Common myeloid progenitor, CD34-positive (primary cell): ENCODE measurements around the gene PRDX3.
"Not testable (repeated sequence)": the region's sequence is repeated elsewhere in the genome, so short reads cannot be mapped to it uniquely, and the experiment has no call there.

Source experiments
- CTCF ChIA-PET: fragments of 350-600 bp; sonication (Branson Sonifier 250); formaldehyde crosslinking; loops from one replicate; lab custom pipeline; 2021; ENCODE audit warnings: antibody characterized with exemption; lab: Charles Lee
- POLR2A ChIA-PET: fragments of 350-600 bp; sonication (Branson Sonifier 250); formaldehyde crosslinking; loops from one replicate; lab custom pipeline; 2021; ENCODE audit warnings: antibody characterized with exemption; lab: Charles Lee
- DNase-seq, 3 donors: peaks; one replicate each; pipeline versions ENCODE4 v3.0.0 to v3.0.0-alpha.2; 2013
- H3K27ac ChIP-seq, 2 experiments: 1 replicate in 1 of 2; 2 replicates in 1 of 2; pipeline ENCODE4 v1.7.0; 2013; ENCODE audit warnings: inconsistent platforms in 2 of 2, low read length in 2 of 2, mild to moderate bottlenecking in 2 of 2, low read depth in 1 of 2, moderate library complexity in 1 of 2; ENCODE audit not compliant: severe bottlenecking in 2 of 2, insufficient read depth in 1 of 2, poor library complexity in 1 of 2
- H3K27me3 ChIP-seq, 5 experiments: replicated peaks in 2 of 5; 1 replicate in 3 of 5; 2 replicates in 2 of 5; pipeline versions ENCODE4 v1.6.1 to v1.7.0; 2013; ENCODE audit warnings: low read length in 4 of 5, mild to moderate bottlenecking in 2 of 5, moderate library complexity in 2 of 5, inconsistent platforms in 1 of 5; ENCODE audit not compliant: insufficient read depth in 5 of 5, control insufficient read depth in 4 of 5
- H3K36me3 ChIP-seq, 4 experiments: 1 replicate in 2 of 4; 2 replicates in 2 of 4; pipeline versions ENCODE4 v1.6.1 to v1.7.0; 2013; ENCODE audit warnings: low read length in 3 of 4, control low read depth in 1 of 4, mild to moderate bottlenecking in 1 of 4; ENCODE audit not compliant: control insufficient read depth in 4 of 4, insufficient read depth in 4 of 4
- H3K4me1 ChIP-seq, 4 experiments: 1 replicate in 3 of 4; 2 replicates in 1 of 4; pipeline versions ENCODE4 v1.6.1 to v1.7.1; 2013; ENCODE audit warnings: low read length in 3 of 4, mild to moderate bottlenecking in 3 of 4, control low read depth in 1 of 4, inconsistent platforms in 1 of 4, moderate library complexity in 1 of 4; ENCODE audit not compliant: control insufficient read depth in 4 of 4, insufficient read depth in 4 of 4; ENCODE audit errors: control extremely low read depth in 1 of 4
- H3K4me3 ChIP-seq, 7 experiments: 1 replicate in 4 of 7; 2 replicates in 3 of 7; pipeline versions ENCODE4 v1.5.1 to v1.7.0; 2013; ENCODE audit warnings: mild to moderate bottlenecking in 7 of 7, low read length in 6 of 7, moderate library complexity in 6 of 7, inconsistent platforms in 2 of 7, low read depth in 2 of 7, control low read depth in 1 of 7; ENCODE audit not compliant: insufficient read depth in 4 of 7, control insufficient read depth in 1 of 7; ENCODE audit errors: extremely low read depth in 1 of 7
- H3K9me3 ChIP-seq, 5 experiments: 1 replicate in 4 of 5; 2 replicates in 1 of 5; pipeline versions ENCODE4 v1.6.1 to v1.7.1; 2013; ENCODE audit warnings: low read length in 4 of 5, mild to moderate bottlenecking in 2 of 5, inconsistent platforms in 1 of 5, low read depth in 1 of 5, moderate library complexity in 1 of 5; ENCODE audit not compliant: control insufficient read depth in 4 of 5, insufficient read depth in 2 of 5; ENCODE audit errors: control extremely low read depth in 1 of 5
- WGBS: methylation state at CpG from one replicate; pipeline ENCODE4 v1.1.5; 2013; ENCODE audit not compliant: insufficient coverage; 5-methylcytosine and 5-hydroxymethylcytosine counted together

Gene PRDX3

GRCh38 chr10:119140603-119141245, 37.9 kb downstream of the PRDX3 start:
- Histone ChIP-seq H3K27ac (no peak overlapping the region), H3K27me3 (no peaks in the 10 kb centered on the region), H3K4me3 (no peak overlapping the region), H3K9me3 (no peaks in the 10 kb centered on the region), H3K36me3 (peaks cover 2 to 30% (median 23%) of the 10 kb centered on the region in 4 experiments), H3K4me1 (peaks cover 3 to 22% (median 18%) of the 10 kb centered on the region in 4 experiments)
- no peak for DNase-seq
- 97% methylated on average over 18 of the region's 21 CpGs for WGBS
- ChIA-PET POLR2A (no interaction called here), CTCF (interaction anchor here (1.3 to 2.7 kb wide), 3 partner anchors 49 to 278 kb away, joined by 4 to 27 read pairs (median 16); no protein-coding TSS in a partner anchor)

GRCh38 chr10:119139464-119140067, 39.0 kb downstream of the PRDX3 start:
- peak; percentile 55 to 78 (median 70) for DNase-seq
- Histone ChIP-seq H3K27me3 (no peaks in the 10 kb centered on the region), H3K4me1 (peaks cover 9 to 31% (median 28%) of the 10 kb centered on the region in 4 experiments), H3K4me3 (no peak overlapping the region), H3K36me3 (peaks cover 2 to 30% (median 19%) of the 10 kb centered on the region in 4 experiments), H3K9me3 (no peaks in the 10 kb centered on the region), H3K27ac (no peak overlapping the region)
- POLR2A ChIA-PET = no interaction called here
- WGBS = 90% methylated on average over 13 of the region's 13 CpGs
- CTCF ChIA-PET = interaction anchor here (0.6 to 2.7 kb wide), 17 partner anchors 11 to 304 kb away, joined by 3 to 27 read pairs (median 4); no protein-coding TSS in a partner anchor

- WGBS = 94% methylated on average over 16 of the region's 16 CpGs
- CTCF ChIA-PET = interaction anchor here (0.8 to 2.7 kb wide), 14 partner anchors 10 to 307 kb away, joined by 3 to 27 read pairs (median 4); no protein-coding TSS in a partner anchor
- POLR2A ChIA-PET = interaction anchor here (0.5 to 0.7 kb wide), 2 partner anchors 20 to 71 kb away, joined by 3 read pairs; no protein-coding TSS in a partner anchor
- peak overlapping the region in 1 of 2 experiments; percentile 25 for H3K27ac ChIP-seq
- no peak overlapping the region for H3K4me3 ChIP-seq
- peaks cover 11 to 40% (median 33%) of the 10 kb centered on the region in 4 experiments for H3K4me1 ChIP-seq
- peaks cover 2 to 35% (median 20%) of the 10 kb centered on the region in 4 experiments for H3K36me3 ChIP-seq
- no peak for DNase-seq
- H3K27me3 ChIP-seq = no peaks in the 10 kb centered on the region
- H3K9me3 ChIP-seq = no peaks in the 10 kb centered on the region
These were observed 40.0 kb downstream of the PRDX3 start for GRCh38 chr10:119138346-119139306.

- H3K27ac ChIP-seq, H3K9me3 ChIP-seq, H3K27me3 ChIP-seq, H3K4me3 ChIP-seq, DNase-seq: not testable (repeated sequence)
- ChIA-PET CTCF (interaction anchor here (0.8 to 2.7 kb wide), 3 partner anchors 61 to 308 kb away, joined by 4 to 27 read pairs (median 16); no protein-coding TSS in a partner anchor), POLR2A (interaction anchor here (0.5 to 0.7 kb wide), 2 partner anchors 21 to 72 kb away, joined by 3 read pairs; no protein-coding TSS in a partner anchor)
- 93% methylated on average over 6 of the region's 8 CpGs for WGBS
- peaks cover 3 to 40% (median 17%) of the 10 kb centered on the region in 4 experiments for H3K36me3 ChIP-seq
- H3K4me1 ChIP-seq = peaks cover 13 to 47% (median 41%) of the 10 kb centered on the region in 4 experiments
These were observed 40.7 kb downstream of the PRDX3 start for GRCh38 chr10:119137878-119138277.

GRCh38 chr10:119136084-119136483, 42.5 kb downstream of the PRDX3 start:
- no peak for DNase-seq
- ChIA-PET CTCF (interaction anchor here (1.0 to 2.1 kb wide), 3 partner anchors 8 to 63 kb away, joined by 3 to 8 read pairs (median 3); no protein-coding TSS in a partner anchor), POLR2A (no interaction called here)
- H3K4me3 ChIP-seq = no peak overlapping the region
- H3K27ac ChIP-seq = no peak overlapping the region
- WGBS = 89% methylated on average over 4 of the region's 7 CpGs
- H3K36me3 ChIP-seq = peaks cover 2 to 45% (median 15%) of the 10 kb centered on the region in 4 experiments
- H3K9me3 ChIP-seq = no peaks in the 10 kb centered on the region
- peaks cover 27 to 65% (median 55%) of the 10 kb centered on the region in 4 experiments for H3K4me1 ChIP-seq
- no peaks in the 10 kb centered on the region for H3K27me3 ChIP-seq

- POLR2A ChIA-PET = no interaction called here
- CTCF ChIA-PET = interaction anchor here (1.0 to 2.1 kb wide), 4 partner anchors 9 to 64 kb away, joined by 3 to 8 read pairs (median 3); no protein-coding TSS in a partner anchor
These were observed 43.1 kb downstream of the PRDX3 start for GRCh38 chr10:119135513-119135881.

More at GRCh38 chr10:119135513-119135881, 43.1 kb downstream of the PRDX3 start:
- Histone ChIP-seq H3K4me1 (peaks cover 27 to 71% (median 61%) of the 10 kb centered on the region in 4 experiments), H3K27ac (no peak overlapping the region), H3K9me3 (no peaks in the 10 kb centered on the region), H3K36me3 (peaks cover 2 to 44% (median 14%) of the 10 kb centered on the region in 4 experiments), H3K4me3 (no peak overlapping the region), H3K27me3 (no peaks in the 10 kb centered on the region)
- DNase-seq = peak; percentile 43 to 82 (median 76)
- WGBS = no CpG with 5 or more reads among the region's 4 CpGs
